Measurements from ENCODE around the gene SERPINE2.

SERPINE2 gene

GRCh38 chr2:223930103-223930976 is 108.7 kb downstream of the SERPINE2 start:
- peak; percentile 43 for DNase-seq
- in situ Hi-C loops (cut with MboI; ENCODE audit: low pct_unique_long_range_greater_than_20kb, low sequenced_read_pairs) = no loop called here

DNA sequence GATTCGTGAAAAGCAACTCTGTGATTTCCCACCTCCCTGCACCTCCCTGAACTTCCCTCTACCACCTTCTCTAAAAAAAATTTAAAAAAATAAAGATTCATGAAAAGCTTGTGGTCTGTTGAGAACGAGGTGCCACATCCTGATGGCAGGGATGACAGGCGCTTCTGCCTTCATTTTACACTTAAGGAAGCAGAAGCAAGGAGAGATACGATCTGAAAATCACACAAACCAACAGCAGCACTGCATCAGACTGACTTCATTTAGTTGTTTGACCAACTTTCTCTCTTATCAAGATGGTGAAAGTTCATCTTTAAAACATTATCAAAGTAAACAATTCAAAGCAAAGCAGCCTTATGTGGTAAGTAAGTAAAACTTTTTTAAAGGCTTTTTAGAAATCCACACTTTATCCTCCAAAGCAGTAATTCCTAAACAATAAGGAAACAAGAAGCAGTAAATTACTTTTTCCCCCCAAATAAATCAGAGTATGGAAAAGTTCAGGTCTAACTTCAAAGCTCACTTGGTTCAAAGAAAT is 109.4 kb downstream of the SERPINE2 start:
- in situ Hi-C loops (cut with MboI; ENCODE audit: low pct_unique_long_range_greater_than_20kb, low sequenced_read_pairs) = no loop called here
- DNase-seq = peak; percentile 81

GRCh38 chr2:223928113-223929006 is 110.7 kb downstream of the SERPINE2 start:
- in situ Hi-C loops (cut with MboI; ENCODE audit: low pct_unique_long_range_greater_than_20kb, low sequenced_read_pairs) = no loop called here
- DNase-seq = no peak

DNA sequence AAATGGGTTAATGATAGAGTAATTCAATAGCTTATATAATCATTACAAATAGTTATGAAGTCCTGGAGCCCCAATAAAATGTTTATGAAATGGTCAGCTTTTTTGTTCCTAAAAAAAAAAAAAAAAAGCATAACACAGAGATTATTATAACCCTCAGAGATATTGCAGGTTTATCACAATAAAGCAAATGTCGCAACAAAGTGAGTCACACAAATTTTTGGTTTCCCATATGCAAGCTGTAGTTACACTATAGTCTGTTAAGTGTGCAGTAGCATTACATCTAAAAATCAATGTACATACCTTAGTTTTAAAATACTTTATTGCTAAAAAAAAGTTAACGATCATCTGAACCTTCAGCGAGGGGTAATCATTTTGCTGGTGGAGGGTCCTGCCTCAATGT is 114.0 kb downstream of the SERPINE2 start:
- in situ Hi-C loops (cut with MboI; ENCODE audit: low pct_unique_long_range_greater_than_20kb, low sequenced_read_pairs) = no loop called here
- DNase-seq = no peak

Measured in KBM-7 (cell line).